HG03460 (cell line): ENCODE measurements around the gene PALLD.

Experiments used
- ATAC-seq: cut with Tn5 transposase; IDR thresholded peaks from one replicate; pipeline ENCODE4 v1.9.1; 2021; ENCODE audit not compliant: unreplicated experiment

Gene PALLD

DNA sequence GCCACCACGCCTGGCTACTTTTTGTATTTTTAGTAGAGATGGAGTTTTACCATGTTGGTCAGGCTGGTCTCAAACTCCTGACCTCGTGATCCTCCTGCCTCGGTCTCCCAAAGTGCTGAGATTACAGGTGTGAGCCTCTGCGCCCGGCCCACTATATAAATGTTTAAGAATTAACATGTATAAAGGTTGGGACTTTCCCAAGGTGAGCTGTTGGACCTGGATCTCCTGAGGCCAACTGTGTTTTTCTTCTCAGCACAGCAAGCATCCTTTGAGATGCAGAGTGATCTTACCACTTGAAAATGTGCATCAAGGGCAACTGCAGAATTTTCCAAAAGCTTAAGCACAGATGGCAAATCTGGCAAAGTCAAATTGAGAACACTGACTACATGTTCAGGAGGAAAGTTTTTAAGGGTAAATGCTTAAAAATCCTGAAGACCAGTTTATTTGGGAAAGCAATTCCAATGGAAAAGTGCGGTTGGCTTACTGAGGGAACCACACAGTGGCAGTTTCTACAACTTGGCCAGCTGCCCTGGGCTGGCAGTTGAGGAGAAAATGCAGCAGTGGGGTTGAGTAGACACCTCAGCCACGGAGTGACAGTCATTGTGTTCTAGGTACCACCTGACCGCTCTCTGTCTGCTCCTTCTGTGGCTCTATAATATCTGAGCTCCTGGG is 344.3 kb downstream of the PALLD start:
- ATAC-seq, result no peak

DNA sequence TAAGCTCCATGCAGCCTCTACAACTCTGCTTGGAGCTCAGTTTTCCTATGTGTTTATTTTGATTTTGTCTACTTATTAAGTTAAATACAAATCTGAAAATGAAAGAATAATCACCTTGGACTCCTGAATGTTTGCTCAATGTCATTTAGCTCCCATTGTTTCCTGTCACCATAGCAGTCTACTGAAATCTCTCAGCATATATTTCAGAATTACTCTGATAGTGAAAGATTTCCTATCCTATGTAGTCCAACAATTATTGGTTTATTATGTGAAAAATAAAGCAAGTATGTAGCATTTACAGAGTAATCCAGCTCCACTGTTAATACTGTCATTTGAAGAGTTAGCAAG is 344.8 kb downstream of the PALLD start:
- no peak for ATAC-seq

DNA sequence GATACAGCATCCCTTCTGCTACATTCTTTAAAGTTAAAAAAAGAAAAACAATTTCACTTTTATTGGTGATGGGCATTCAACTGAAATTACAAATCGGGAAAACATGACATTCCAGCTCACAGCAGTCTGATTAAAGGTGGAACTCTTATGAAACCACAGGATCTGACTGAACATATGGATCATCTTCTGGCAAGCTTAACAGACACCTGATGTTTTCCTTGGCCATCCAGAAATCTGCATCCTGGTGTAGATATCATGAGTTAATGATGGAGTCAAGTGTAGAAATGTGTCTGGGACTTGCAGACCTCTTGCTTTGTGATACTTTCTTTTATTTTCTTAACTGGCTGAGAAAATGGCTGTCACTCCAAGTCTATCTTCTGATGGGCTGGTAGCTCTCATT is 345.3 kb downstream of the PALLD start:
- no peak for ATAC-seq

DNA sequence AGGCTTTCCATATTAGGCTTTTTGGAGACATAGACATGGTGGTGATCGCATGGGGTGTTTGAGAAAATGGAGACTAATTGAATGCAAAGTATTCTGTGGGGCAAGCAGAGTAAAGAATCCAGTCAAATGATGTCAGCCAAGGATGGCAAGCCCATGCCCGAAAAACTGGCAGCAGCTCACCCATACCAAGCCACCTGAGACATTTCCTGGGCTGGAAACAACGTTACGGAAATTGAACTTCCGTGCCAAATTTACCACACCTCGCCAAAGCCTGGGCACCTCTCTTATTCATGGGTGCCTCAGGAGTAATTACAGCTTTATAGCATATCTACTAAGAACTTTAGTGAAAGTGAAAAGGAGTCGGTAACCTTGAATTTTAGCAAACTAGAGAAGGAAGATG is 346.8 kb downstream of the PALLD start:
- no peak for ATAC-seq

DNA sequence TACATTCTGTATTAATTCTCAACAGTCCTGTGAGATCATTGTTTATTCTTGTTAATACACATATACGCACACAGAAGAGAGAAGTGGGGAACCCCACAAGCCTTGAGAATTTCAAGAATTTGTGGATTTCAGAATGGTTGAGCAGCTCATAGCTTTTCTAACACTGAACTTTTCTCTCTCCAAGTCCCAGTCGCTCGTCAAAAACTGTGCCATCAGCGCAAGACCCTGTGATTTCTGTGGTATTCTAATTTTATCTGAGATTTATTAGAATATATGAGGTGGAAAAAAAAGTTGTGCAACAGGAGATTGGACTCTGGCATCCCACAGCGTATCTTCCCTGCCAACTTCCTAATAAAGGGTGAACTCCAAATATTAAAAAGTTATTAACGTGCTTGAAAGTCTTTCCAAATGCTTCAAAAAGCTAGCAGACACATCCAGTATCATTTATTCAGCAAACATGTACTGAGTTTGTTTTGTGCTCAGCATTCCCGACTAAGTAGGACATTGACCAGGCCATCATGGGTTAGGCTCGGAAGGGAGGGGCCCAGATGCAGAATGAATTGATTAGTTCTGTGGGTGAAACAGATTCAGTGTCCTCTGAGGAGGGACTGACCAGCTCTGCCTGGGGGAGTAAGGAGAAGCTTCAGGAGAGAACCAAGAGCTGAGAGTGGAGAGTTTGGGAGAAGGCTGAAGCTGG is 347.6 kb downstream of the PALLD start:
- no peak for ATAC-seq

DNA sequence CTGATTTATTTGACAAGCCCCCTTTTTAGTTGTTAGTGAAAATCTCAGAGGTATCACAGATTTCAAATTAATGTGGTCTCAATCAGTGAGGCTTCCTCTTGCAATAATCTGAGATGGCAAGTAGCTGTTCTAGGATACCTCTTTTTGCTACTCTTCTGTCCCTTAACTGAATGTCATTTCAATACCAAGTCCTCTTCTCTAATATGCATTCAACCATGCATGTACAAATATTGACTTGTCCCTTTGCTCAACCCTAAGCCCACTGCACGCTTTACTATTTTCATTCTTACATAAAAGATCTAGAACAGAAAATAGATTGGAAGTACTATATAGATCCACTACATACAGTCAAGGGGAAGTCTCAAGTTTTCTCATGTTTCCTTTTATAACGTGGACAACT is 349.0 kb downstream of the PALLD start:
- ATAC-seq, result no peak

DNA sequence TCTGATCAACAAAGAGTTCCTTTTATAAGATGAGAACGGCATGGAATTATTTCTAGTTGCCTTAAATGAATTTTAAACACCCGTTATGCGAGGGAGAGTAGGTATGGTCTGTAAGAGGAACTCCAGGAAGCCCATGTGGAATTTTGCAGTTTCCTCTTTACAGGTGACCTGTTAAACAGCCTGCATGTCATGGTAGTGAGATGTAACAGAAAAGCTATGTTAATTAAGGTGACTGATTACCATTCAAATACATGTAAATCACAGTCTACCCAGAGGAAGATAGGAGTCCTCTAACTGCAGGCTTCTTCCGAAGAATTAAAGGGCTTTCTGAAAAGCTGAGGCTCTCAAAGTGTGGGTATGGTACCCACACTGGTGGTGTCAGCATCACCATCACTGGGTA is 349.6 kb downstream of the PALLD start:
- ATAC-seq, result no peak

DNA sequence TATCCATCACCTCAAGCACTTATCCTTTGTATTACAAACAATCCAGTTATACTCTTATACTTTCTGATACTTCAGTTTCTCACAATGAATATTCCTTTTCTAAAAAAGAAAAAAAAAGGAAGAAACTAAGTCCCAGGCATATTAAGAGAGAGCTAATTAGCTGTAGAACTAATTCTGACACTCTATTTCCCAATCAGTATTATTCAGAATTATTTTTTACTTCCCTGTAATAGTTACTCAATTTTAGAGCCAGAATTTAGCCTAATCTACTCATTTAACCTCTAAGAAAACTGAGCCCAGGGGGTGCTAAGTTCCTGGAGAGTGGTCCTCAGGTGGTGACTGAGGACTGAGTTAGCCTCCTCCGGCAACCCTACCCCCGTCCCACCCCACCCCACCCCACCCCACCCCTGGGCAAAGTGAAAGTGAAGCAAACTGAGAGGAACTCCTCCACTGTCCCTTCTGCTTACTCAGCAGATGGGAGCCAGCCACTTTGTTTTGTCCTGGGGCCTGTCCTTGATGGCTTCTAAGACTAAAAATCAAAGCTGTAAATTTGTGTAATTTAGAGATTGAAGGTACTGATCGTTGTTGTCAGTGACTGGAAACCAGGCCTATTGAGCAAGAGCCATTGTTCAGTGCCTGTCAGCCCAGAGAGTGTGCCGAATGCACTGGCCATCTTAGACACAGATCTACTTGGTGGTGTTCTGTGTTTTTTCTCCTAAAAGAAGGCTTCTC is 351.1 kb downstream of the PALLD start:
- no peak for ATAC-seq

DNA sequence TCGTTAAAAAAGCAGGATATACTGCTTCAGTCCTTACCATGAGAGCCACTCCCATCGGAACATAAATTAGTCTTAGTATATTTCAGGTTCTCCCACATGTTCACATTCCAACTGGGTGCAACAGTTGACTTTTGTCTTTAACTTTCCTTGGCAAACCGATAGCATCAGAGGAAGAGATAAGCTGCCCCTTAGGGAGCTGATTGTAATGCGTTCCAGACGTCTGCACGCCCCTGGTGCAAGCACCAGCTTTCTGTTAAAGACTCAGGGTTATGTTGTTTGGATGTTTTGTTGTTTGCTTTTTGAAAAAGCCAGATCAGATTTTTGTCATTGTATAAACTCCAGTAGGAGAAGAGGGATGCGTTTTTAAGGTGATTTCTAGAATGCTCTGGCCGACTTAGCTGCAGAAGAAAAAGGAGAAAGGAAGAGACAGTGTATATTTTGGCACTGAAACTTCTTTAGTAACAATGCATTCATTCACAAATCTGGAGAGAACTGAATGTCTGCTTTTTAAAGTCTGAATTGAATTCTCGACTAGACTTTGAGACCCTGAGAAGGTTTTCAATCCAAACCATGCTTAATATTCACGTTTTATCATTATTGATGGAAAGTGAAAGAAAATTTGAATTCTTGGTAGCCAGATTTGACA is 352.3 kb downstream of the PALLD start:
- no peak for ATAC-seq

DNA sequence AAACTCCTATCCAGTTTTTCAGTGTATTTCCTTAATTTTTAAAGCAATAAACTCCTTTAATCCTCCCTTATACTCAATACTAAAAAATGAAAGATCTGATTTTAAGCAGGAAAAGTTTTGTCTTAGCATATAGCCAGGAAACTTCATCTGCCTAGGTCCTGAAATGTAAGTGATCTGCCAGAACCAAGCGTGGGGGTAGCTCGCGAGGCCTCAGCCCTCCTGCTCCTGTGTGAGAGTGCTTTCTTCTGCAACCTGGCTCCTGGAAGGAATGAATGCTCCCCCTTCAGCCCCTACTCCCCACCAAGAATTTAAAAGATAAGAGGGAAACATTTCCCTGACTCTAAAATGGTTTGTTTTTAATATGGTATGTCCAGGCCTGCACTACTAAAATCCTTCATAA is 353.1 kb downstream of the PALLD start:
- ATAC-seq, result no peak

DNA sequence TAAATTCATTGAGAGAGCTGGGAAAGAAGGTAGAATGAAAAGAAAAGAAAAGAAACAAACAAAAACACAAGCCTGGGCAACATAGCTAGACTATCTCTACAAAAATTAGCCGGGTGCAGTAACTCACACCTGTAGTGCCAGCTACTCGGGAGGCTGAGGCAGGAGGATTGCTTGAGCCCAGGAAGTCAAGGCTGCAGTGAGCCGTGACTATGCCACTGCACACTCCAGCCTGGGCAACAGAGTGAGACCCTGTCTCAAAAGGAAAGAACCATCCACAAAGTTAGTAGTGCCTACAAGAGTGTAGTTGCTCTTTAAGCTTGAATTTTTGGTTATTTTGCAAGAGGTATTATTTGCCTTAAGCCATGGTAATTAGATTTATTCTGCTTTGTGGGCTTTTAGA is 355.5 kb downstream of the PALLD start:
- no peak for ATAC-seq

DNA sequence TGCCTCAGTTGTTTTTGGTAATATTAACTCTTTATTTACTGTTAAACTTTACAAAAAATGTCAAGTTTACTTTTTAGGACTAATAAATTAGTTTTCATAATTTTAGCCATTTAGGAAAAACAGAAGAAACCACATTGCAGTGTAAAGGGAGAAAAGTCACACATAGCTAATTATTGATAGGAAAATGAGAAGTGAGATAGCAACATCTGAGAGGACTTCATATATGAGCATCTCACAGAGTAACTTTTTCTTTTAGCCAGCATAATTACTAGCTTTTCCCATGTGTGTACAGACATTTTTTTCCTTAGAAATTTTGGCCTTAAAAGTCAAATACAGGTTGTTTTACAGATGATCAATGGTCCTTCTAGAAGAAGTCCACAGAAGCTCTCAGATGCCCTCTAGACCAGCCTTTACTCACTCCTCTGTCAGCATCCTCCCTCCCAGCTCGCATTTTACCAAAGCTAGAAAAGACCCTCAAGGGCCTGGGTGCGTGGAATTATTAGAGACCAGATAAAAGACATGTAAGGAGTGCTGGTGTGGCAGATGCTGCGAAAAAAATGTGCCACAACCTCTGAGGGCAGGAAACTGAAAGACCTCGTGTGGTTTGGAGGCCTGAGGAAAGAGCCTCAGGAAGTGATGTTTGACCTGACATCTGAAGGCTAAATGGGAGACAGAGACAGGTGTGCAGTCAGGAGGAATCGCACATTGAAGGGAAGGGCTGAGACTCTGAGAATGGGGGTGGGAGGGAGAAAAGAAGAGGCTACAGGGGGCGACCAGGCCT is 356.3 kb downstream of the PALLD start:
- peak; percentile 71 for ATAC-seq

DNA sequence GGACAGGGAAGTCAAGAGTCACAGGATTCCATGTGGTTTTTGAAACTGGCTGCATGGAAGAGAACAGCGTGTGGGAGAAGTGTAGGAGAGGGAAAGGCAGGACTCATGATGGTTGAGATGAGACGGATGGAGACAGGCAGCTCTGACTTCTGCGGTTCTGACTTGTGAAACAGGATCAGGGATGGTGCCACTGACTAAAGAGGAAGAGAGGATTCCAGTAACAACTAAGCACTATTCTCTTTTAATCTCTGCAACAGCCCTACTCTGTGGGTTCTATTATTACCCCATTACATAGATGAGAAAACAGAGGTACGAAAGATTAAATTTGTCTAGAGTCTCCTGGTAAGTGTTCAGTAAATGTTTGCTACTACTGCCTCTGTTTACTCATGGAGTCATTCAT is 356.9 kb downstream of the PALLD start:
- ATAC-seq, result peak; percentile 40

DNA sequence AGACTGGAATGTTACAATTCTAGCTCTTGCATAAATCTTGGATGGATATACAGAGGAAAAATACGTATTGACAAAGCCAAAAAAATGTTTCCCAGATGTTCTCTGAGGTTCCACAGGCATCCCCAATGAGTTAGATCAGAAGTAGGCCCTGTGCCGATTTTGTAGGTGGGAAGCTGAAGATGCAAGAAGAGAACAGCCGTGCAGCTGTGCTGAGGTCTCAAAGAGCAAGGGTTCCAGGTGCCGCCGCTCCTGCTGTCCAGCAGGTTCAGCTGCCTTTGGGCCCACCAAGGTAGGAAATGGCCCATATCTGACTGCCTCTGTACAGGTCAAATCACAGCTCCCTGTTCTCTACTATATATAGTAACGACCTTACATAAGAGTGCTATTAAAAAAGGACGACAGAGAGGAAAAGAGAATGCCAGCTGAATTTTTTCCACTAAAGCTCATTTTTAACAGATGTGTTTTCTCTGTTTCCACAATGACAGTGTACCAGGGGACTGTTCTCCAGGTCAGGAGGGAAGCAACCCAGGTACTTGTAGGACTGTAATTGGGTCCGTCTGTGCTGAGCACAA is 357.6 kb downstream of the PALLD start:
- ATAC-seq, result no peak

DNA sequence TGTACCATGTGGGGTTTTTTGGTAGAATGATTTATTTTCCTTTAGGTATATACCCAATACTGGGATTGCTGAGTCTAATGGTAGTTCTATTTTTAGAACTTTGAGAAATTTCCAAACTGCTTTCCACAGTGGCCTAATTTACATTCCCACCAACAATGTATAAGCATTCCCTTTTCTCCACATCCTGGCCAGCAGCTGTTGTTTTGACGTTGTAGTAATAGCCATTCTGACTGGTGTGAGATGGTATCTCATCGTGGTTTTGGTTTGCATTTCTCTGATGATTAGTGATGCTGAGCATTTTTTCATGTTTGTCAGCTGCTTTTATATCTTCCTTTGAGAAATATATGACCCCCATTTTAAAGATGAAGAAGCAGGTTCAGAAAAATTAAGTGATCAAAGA is 359.5 kb downstream of the PALLD start:
- ATAC-seq, result no peak

DNA sequence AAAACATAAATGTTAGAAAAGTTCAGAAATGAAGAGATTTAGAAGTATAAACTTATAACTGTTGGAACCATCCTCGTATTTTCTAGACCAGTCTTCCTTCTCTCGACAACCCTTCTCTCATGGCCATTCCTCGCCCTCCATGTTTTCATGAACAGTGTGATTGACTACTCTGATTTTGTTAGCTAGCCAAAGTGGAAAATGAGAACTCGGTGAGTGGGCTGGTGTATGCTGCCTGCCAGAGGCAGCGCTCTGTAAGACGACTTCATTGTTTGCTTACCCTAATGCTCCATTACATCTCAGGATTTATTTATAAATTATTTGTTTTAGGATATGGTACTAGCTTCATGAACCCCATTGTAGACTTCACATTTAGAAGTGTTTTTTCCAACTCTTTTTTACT is 360.2 kb downstream of the PALLD start:
- ATAC-seq, result no peak

DNA sequence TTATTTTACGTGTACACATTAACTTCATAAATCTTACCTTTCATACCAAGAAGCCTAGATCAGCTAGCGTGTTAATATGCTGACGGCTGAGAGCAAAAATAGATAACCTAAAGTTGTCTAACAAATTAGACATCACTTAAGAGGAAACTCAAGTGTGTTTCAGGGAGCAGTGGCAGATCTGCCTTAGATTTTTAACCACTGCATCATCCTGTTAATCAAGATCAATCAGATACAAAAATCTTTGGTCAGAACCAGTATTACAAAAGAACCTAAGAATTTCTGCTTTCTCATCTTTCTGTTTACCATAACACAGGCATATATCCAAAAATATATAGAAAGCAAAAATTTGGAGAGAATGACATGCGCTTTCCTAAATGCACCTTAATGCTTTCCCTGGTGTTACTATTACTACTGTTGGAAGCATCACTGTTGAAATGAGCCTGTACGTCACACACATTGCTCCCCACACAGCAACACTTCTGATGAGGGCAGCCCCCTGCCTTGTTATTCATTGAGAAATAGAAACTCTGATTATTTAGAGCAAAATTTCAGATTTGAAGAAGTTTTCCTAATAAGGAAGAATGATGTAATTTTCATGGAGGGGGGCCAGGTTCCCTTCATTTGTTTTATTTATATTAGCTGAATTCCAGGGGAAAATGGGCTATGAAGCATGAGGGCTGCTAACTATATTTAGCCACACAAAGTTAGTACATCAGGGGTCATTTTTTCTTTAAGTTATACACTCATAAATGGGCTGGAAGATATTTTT is 360.9 kb downstream of the PALLD start:
- ATAC-seq, result no peak

DNA sequence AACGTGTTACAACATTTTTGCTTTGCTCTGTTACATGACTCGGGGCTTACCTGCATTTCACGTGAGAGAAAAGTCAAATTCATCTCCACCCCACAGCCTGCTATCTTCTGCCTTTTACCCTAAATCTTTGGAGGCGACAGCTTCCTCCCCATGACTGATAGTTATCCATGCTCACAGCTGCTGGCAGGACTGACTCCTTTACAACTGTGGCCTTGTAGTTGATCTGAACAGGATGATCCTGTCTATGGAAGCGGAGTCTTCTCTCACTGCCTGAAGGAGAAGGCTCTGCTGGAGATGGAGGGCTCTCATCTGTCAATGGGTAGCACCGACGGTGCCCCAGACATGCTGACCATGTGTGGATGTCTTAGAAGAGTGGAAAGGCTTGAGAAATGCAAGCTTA is 362.2 kb downstream of the PALLD start:
- ATAC-seq, result no peak

DNA sequence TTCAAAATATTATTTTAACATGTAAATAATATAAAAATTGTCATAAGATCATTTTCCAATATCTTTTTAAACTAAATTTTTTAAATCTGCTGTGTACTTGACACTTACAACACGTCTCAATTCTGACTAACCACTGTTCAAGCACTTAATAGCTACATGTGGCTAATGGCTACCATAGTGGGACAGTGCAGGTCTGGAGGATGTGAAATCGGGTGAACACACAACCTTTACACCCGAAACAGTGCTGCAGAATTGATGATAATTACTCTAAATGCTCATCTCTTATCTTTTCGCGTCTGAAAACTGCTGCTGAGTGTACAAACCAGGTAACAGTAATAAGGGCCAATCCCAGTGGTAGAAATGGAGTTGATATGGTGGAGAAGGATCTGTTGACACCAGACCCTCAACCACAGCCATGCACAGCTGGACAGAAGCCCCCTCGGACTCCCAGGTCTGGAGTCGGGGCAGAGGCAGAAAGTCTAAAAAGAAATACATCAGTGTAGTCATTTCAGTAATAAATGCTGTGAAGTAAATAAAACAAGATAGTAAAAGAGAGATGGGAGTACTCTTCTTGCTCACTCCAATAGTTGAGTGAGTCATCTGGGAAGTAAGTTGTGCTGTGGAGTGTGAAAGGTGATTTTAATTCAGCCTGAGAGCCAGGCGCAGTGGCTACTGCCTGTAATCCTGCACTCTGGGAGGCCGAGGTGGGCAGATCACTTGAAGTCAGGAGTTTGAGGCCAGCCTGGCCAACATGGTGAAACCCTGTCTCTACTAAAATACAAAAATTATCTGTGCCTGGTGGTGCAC is 363.2 kb downstream of the PALLD start:
- peak; percentile 92 for ATAC-seq
